ENCODE data around the gene USP32.

DNA sequence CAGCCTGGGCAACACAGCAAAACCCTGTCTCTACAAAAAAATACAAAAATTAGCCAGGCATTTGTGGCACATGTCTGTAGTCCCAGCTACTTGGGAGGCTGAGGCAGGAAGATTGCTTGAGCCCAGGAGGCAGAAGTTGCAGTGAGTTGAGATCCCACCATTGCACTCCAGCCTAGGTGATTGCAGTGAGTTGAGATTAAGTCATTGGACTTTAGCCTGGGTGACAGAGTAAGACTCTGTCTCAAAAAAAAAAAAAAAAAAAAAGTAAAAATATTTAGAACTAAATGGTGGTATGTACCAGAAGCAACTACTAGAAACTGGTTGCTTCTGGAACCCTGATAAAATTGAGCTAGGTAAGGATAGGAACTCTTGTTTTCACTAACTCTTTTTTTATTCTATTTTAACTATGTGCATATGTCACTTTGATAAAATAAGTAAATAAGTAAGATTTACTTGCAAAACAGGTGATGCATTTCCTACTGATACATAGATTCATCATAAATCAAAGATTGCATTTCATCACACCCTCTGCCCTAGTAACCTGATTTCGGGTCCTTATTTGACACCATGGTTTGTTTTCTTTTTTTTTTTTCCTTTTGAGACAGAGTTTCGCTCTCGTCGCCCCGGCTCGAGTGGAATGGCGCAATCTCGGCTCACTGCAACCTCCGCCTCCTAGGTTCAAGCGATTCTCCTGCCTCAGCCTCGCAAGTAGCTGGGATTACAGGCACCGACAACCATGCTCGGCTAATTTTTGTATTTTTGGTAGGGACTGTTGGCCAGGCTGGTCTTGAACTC is 66.0 kb downstream of the USP32 start:
- TF ChIP-seq POLR2A (IDR thresholded peaks at IDR 0.05): no peak
- TF ChIP-seq, protein P1, sequence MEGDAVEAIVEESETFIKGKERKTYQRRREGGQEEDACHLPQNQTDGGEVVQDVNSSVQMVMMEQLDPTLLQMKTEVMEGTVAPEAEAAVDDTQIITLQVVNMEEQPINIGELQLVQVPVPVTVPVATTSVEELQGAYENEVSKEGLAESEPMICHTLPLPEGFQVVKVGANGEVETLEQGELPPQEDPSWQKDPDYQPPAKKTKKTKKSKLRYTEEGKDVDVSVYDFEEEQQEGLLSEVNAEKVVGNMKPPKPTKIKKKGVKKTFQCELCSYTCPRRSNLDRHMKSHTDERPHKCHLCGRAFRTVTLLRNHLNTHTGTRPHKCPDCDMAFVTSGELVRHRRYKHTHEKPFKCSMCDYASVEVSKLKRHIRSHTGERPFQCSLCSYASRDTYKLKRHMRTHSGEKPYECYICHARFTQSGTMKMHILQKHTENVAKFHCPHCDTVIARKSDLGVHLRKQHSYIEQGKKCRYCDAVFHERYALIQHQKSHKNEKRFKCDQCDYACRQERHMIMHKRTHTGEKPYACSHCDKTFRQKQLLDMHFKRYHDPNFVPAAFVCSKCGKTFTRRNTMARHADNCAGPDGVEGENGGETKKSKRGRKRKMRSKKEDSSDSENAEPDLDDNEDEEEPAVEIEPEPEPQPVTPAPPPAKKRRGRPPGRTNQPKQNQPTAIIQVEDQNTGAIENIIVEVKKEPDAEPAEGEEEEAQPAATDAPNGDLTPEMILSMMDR (IDR thresholded peaks at IDR 0.05): no peak
- TF ChIP-seq POLR2AphosphoS5 (IDR thresholded peaks at IDR 0.05): no peak
- TF ChIP-seq EP300 (IDR thresholded peaks at IDR 0.05; ENCODE audit: low read depth): no peak
